Measurements from ENCODE around the gene UIMC1.
A peak's percentile ranks its signal among the peaks of the same experiment; 100 is the strongest.
"Not testable (repeated sequence)": the region's sequence is repeated elsewhere in the genome, so short reads cannot be mapped to it uniquely, and the experiment has no call there.

Gene UIMC1

DNA sequence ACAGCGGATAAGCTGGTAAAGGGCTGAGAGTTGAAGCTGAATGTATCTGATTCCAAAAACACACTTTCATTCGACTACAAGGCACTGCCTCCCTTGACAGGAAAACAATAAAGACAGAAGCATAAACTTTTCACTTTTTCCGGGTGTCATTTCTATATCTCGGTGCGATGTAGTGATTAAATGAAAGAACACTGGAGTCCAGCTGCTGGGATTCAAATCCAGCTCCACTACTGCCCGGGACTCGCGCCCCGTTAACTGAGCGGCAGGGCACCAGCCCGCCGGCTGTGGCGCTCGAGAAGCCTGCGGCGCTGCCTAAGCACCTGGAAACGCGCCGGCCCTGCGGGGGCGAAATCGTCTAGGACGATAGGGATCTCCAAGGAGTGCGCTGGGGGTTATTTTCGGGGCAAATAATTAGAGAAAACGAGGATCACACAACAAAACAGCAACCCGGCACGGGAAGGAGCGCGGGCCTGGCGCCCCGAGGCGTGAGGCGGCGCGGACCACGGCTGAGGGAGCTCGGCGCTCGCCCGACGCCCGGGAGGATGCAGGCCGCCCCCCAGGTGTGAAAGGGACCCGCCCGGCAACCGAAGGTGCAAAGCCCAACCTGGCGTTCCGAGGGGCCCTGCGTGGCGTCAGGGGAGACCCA, 837 bp downstream of the UIMC1 start:
- no peak for DNase-seq

DNA sequence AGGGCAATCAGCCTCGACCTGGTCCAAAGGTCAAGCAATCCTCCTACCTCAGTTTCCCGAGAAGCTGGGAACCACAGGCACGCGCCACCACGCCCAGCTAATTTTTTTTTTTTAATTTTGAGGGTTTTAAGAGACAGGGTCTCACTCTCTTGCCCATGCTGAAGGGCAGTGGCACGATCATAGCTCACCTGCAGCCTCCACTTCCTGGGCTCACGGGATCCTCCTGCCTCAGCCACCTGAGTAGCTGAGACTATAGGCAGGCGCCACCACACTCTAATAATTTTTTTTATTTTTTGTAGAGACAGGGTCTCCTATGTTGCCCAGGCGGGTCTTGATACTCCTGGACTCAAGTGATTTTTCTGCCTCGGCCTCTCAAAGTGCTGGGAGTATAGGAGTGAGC, 1.6 kb downstream of the UIMC1 start:
- no peak for DNase-seq

DNA sequence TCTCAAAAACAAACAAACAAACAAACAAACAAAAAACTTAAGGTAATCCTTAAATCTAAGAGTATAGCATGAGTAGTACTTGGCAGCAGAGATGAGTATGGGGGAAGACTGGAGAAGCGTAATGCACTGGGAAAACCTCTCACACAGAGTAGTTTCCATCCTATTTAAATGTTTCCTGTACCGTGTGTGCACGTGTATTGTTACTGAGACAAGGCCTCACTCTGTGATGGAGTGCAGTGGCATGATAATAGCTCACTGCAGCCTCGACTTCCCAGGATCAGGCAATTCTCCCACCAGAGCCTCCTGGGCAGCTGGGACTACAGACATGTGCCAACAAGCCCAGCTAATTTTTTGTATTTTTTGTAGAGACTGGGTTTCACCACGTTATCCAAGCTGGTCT, 2.9 kb downstream of the UIMC1 start:
- no peak for DNase-seq

DNA sequence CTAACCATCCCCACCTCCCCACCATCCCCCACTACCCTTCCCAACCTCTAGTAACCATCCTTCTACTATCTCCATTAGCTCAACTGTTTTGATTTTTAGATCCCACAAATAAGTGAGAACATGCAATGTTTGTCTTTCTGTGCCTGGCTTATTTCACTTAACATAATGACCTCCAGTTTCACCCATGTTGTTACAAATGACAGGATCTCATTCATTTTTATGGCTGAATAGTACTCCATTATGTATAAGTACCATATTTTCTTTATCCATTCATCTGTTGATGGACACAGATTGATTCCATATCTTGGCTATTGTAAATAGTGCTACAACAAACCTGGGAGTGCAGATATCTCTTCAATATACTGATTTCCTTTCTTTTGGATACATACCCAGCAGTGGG, 7.1 kb downstream of the UIMC1 start:
- not testable (repeated sequence) for DNase-seq

DNA sequence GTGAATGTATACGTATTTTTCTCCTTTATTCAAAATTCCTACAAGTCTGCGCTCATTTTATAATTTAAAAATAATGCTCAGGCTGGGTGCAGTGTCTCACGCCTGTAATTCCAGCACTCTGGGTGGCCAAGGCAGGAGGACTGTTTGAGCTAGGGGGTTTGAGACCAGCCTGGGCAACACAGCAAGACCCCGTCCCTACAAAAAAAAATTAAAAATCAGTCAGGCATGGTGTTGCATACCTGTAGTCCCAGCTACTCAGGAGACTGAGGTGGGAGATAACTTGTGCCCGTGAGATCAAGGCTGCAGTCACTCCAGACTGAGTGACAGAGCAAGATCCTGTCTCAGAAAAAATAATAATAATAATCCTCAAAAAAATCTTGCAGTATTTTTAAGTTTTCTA, 7.8 kb downstream of the UIMC1 start:
- no peak for DNase-seq

DNA sequence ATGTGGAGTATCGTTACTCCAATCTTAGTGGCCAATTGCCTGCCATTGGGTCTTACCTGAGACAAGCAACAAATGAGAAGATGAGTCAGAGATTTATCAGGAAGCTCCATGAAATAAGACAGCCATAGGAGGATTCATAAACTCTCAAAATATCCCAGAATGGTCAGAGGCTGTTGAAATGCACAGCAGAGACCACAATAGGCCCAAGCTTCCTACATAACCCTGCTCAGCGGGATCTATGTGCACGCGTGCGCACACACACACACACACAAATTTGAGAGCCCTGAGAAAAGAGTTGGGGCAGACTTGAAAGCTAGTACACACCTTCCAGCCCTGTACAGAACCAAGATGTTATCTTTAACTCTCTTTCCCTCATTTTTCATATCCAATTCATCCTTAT, 9.8 kb downstream of the UIMC1 start:
- no peak for DNase-seq

DNA sequence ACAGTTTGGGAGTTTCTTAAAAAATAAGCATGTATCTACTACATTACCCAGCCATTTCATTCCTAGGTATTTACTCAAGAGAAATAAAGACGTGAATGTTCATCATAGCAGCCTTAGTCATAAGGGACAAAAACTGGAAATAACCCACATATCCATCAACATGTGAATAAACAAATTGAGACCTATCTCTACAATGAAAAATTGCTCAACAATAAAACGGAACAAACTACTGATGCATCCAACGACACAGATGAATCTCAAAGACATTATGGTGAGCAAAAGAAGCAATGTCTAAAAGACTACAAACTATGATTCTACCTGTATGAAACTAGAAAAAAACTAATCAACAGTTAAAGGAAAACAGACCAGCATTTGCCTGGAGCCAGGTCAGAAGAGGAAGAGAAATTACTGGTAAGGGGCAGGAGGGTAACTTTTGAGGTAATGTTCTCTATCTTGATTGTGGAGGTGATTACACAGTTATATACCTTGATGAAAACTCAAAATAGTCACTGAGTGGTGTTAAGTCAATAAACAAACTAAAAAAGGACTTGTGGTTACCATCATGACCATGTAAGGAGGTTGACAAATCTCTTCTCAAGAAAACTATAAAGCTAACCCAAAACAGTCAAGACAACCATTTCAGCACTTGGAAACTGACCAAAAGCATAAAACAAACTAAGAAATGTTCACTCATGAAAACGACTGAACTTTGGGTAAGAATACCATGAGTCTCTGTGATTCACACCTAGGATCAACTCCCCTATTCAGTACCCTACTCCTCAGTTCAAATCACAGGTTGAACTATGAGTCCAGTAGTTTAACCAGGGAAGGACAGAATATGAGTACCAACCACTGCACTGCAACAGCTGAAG, 10.4 kb downstream of the UIMC1 start:
- DNase-seq: peak; percentile 5

DNA sequence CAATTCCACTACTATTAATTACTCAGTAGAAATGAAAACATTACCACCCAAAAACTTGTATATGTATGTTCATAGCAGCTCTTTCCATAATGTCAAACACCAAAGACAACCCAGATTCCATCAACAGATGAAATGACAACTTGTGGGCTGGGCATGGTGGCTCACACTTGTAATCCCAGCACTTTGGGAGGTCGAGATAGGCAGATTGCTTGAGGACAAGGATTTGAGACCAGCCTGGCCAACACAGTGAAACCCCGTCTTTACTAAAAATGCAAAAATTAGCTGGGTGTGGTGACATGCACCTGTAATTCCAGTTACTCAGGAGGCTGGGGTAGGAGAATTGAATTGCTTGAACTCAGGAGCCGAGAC, 11.5 kb downstream of the UIMC1 start:
- no peak for DNase-seq

DNA sequence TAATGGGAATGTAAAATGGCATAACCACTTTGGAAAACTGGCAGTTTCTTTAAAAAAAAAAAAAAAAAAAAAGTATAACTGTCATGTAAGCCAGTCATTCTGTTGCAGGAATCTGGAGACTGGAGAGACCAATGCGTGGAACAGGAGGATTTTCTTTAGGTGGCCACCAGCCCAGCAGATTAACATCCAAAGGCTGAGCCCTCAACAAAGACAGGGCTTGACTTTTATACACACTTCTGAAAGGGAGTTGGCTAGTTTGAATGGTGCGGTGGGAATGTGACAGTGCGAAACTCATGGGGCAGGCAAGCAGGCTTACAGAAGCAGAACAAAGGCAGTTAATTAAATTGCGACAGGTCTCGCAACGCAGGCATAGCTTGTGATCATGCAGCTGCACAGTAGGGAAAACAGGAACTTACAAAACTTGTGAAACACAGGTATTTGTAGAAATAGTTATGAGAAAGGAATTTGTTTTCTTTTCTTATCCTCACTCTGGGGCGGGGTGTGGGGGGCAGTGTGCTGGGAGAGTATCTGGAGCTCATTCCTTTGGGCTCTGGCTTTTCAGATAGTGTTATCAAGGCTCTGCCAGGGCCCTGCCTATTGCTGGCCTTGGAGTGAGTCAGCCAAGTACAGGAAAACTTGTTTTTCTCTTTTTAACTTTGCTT, 12.0 kb downstream of the UIMC1 start:
- peak; percentile 97 for DNase-seq

DNA sequence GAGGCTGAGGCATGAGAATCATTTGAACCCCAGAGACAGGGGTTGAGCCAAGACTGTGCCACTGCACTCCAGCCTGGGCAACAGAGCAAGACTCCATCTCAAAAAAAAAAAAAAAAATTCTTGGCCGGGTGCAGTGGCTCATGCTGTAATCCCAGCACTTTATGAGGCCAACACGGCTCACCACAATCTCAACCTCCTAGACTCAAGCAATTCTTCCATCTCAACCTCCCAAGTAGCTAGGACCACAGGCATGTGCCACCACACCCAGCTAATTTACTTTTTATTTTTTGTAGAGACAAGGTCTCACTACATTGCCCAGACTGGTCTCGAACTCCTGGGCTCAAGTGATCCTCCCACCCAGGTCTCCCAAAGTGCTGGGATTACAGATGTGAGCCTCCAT, 13.5 kb downstream of the UIMC1 start:
- DNase-seq: not testable (repeated sequence)

DNA sequence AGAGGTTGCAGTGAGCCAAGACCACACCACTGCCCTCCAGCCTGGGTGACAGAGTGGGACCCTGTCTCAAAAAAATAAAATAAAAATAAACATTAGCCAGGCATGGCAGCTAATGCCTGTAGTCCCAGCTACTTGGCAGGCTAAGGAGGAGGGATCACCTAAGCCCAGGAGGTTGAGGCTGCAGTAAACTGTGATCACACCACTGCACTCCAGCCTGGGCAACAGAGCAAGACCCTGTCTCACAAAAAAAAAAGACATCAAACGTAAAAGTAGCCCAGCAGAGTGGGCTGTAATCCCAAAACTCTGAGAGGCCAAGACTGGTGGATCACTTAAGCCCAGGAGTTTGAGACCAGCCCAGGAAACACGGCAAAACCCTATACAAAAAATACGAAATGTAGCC, 19.0 kb downstream of the UIMC1 start:
- no peak for DNase-seq

DNA sequence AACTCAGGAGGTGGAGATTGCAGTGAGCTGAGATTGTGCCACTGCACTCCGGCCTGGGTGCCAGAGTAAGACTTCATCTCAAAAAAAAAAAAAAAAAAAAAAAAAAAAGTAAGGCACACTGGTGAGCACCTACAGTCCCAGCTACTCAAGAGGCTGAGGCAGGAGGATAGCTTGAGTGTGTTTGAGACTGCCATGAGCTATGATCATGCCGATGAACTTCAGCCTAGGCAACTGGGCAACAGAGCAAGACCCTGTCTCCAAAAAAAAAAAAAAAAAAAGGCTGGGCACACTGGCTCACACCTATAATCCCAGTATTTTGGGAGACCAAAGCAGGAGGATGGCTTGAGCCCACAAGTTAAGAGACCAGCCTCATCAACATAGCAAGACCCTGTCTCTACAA, 20.3 kb downstream of the UIMC1 start:
- DNase-seq: no peak

DNA sequence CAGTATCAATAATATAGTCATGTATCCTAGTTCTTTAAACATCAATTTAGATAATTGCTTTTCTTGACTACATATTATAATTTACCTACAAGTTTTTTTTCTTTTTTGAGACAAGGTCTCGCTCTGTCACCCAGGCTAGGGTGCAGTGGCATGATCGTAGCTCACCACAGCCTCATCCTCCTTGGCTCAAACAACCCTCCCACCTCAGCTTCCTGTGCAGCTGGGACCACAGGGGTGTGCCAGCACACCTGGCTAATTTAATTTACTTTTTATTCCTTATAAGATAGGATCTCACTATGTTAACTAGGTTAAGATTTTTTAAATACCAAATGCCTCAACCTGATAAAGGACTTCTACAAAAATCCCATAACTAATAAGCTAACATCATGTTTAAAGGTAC, 21.1 kb downstream of the UIMC1 start:
- DNase-seq: no peak

DNA sequence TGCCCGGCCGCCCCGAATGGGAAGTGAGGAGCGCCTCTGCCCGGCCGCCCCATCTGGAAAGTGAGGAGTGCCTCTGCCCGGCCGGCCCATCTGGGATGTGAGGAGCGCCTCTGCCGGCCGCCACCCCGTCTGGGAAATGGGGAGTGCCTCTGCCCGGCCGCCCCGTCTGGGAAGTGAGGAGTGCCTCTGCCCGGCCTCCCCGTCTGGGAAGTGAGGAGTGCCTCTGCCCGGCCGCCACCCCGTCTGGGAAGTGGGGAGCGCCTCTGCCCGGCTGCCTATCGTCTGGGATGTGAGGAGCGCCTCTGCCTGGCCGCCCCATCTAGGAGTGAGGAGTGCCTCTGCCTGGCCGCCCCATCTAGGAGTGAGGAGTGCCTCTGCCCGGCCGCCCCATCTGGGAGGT, 22.4 kb downstream of the UIMC1 start:
- DNase-seq: not testable (repeated sequence)

DNA sequence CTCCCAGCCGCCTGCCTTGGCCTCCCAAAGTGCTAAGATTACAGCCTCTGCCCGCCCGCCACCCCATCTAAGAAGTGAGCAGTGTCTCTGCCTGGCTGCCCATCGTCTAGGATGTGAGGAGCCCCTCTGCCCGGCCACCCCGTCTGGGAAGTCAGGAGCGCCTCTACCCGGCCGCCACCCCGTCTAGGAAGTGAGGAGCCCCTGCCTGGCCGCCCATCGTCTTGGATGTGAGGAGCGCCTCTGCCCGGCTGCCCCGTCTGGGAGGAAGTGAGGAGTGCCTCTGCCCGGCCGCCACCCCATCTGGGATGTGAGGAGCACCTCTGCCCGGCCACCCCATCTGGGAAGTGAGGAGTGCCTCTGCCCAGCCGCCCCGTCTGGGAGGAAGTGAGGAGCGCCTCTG, 23.0 kb downstream of the UIMC1 start:
- DNase-seq: not testable (repeated sequence)

DNA sequence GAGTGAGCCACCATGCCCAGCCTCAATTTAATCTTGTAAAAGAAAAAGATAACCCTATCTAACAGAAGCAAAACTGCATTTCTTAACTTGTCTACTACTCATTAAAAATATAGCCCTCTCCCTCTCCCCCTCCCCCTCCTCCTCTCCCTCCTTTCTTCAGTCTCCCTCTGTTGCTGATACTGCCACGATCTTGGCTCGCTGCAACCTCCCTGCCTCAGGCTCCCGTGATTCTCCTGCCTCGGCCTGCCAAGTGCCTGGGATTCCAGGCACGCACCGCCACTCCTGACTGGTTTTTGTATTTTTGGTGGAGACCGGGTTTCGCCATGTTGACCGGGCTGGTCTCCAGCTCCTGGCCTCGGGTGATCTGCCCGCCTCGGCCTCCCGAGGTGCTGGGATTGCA, 23.5 kb downstream of the UIMC1 start:
- not testable (repeated sequence) for DNase-seq

DNA sequence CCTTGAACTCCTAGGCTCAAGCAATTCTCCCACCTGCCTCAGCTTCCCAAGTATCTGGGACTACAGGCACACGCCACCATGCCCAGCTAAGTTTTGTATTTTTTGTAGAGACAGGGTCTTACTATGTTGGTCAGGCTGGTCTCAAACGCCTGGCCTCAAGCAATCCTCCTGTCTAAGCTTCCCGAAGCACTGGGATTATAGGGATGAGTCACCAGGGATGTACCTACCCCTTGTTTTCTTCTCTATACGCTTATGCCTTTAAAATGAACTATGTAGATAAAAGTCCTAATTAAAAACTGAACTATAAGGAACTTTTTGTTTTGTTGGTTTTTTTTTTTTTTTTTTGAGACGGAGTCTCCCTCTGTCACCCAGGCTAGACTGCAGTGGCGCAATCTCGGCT, 25.8 kb downstream of the UIMC1 start:
- DNase-seq: no peak

DNA sequence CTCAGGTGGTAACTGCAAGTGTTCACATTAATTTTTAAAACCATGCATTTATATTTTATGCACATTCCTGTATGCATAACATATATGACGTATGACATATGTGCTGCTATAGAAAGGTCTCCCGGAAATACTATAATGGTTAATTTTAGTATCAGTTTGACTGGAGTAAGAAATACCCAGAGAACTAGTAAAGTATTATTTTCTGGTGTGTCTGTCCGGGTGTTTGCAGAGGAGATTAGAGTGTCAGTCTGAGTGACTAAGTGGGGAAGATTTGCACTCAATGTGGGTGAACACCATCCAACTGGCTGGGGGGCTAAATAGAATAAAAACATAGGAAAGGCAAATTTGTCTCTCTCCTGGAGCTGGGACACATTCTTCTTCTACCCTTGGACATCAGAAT, 26.9 kb downstream of the UIMC1 start:
- DNase-seq: no peak

DNA sequence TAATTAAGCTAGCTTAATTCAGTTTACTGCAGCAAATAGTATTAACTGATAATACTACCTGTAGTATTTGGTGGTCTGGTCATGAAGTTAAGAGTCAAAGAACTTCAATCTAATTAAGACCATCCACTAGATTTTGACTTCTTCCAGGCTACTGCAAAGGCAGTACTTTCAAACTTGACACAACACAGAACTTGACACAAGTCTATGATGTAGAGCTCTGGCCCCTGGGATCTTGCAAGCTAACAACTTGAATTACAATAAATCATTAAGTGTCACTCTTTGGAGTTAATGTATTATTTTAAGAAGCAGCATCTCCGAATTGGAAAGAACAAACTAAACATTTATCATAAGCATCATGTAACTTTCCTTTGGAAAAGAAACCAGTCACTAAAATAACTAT, 40.9 kb downstream of the UIMC1 start:
- no peak for DNase-seq

DNA sequence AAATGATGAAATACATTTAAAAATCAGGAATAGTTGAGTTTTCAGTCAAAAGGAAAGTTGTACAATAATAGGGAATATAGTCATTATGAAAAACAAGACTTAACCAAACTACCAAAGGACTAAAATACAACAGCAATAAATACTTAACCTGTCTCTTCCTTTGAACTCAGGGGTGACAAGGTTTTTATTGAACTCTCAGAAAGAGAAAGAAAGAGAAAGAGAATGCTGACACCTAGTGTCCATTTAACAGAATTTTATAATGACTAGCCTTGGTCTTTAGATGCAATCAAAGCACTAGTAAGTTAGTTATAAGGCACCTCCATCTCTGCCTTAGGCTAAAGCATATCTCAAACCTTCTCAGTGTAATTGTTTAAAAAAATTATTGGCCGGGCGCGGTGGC, 47.5 kb downstream of the UIMC1 start:
- DNase-seq: peak; percentile 18

DNA sequence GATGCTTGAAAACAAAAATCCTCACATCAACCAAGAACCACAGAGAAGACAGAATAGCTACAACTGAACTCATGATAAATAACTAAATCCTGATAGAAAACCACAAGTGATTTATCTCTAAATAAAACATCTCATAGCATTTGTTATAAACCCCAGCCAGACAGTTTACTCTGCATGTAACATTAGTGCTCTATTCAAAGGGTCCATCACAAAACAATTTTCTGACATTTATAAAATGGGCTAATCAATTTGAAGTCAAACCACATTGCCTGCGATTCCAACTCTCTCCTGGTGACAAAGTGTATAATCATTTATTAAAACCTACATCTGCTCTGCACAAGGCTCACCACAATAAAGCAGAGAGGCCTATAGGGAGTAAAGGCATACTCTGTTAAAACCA, 49.8 kb downstream of the UIMC1 start:
- no peak for DNase-seq

DNA sequence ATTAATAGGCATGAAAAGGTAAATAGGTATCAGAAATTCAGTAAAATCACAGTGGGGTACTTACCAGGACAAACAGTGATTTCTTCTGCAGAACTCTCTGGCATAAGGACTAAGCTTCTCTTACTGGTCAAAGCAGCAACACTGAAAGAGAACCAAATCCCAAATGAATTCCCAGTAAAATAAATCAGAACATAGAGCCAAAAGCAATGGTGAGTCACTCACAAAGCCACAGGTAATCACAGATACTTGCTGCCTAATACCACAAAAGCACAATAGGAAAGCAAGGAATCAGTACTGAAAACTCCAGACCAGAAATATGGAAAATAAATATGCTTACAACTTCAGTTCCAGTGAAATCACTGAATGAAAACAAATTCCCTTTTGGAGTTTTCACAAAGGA, 50.7 kb downstream of the UIMC1 start:
- no peak for DNase-seq

DNA sequence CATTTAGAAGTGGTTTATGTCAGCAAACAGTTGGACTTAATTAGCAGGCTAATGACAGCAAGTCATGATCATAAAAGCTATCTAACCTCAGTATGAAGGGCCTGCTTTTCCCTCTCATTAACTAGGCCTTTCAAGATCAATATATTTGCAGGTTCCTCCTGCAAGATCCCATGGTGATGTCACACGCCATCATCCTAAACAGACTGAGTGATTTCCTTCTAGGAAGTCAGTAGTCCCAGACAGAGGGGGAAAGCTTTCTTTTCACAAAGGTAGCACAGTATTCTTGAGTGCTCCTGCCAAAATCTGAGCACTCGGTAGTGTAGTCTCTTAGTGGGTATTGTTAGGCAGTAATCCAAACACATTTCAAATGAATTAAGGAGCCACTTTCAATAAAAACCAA, 52.5 kb downstream of the UIMC1 start:
- no peak for DNase-seq

DNA sequence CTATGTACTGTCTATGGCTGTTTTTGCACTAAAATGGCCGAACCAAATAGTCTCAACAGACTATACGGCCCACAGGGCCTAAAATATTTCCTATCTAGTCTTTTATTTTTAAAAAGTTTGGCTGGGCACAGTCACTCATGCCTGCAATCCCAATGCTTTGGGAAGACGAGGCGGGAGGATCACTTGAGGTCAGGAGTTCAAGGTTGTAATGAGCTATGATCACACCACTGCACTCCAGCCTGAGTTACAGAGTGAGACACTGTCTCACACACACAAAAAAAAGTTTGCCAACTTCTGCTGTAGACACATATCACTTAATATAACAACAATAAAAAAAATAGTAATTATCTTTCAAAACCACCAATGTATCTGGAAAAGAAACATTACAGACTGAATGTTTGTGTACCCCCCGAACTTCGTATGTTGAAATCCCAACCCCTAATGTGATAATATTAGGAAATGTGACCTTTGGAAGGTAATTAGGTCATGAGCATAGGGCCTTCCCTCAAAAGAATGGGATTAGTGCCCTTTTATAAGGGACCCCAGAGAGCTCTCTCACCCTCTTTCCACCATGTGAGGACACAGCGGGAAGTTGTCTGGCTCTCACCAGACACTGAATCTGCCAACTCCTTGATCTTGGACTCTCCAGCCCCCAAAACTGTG, 53.9 kb downstream of the UIMC1 start:
- DNase-seq: no peak
